GM12878 (cell line): Measurements from ENCODE around the gene NELFB. TPM values are rescaled to one million over a fixed set of nuclear protein-coding genes. Genes with fewer than 3 reads are reported as not detected.

Experiments
- ATAC-seq: fragments of 200-7000 bp; cut with Tn5 transposase; 3 replicates; pipeline ENCODE4 v1.9.1; 2020; ENCODE audit warnings: mild to moderate bottlenecking, moderate library complexity
- BruUV-seq: library from RNA; stranded (reverse); fragments of 400-500 nt; replicated peaks from 2 replicates; lab custom pipeline; 2021; lab: Mats Ljungman, UMichigan
- CTCF ChIA-PET: fragments of 300-600 bp; sonication (Branson Sonifier 250); formaldehyde crosslinking; extraction: SDS; loops from one replicate; lab custom pipeline; 2021; ENCODE audit warnings: inconsistent platforms; lab: Yijun Ruan, JAX
- POLR2A ChIA-PET: fragments of 350-600 bp; formaldehyde crosslinking; extraction: SDS; loops from one replicate; lab custom pipeline; 2021; ENCODE audit warnings: inconsistent platforms; lab: Charles Lee
- RAD21 ChIA-PET: fragments of 300-600 bp; sonication (Branson Sonifier 250); formaldehyde crosslinking; loops from one replicate; lab custom pipeline; 2023; ENCODE audit warnings: antibody characterized with exemption; ENCODE audit not compliant: unreplicated experiment; lab: Charles Lee
- SMC1A ChIA-PET: fragments of 300-600 bp; sonication (Branson Sonifier 250); formaldehyde crosslinking; loops from one replicate; lab custom pipeline; 2023; ENCODE audit not compliant: unreplicated experiment, uncharacterized antibody; lab: Charles Lee
- DNase-seq: peaks from one replicate; pipeline ENCODE4 v3.0.0-alpha.2; 2011; ENCODE audit warnings: low read depth, low spot score
- FAIRE-seq: peaks from 3 replicates; lab custom pipeline; 2011; peaks lifted over from hg19 to GRCh38; lab: Jason Lieb, UNC
- H2AFZ ChIP-seq: 2 replicates; pipeline ENCODE4 v1.6.0; 2011; ENCODE audit warnings: low read depth, low read length, control low read depth; ENCODE audit not compliant: control insufficient read depth
- H3K27ac ChIP-seq: 2 replicates; pipeline ENCODE4 v1.5.1; 2011; ENCODE audit warnings: control low read depth; ENCODE audit not compliant: control insufficient read depth, insufficient read depth
- H3K27me3 ChIP-seq, 2 experiments: replicated peaks in 1 of 2; 2 replicates each; pipeline versions ENCODE4 v1.6.0 to v1.6.1; 2011; ENCODE audit warnings: low read length in 1 of 2; ENCODE audit not compliant: control insufficient read depth in 2 of 2, insufficient read depth in 2 of 2
- H3K36me3 ChIP-seq, 2 experiments: 2 replicates each; pipeline ENCODE4 v1.5.1; 2011; ENCODE audit warnings: low read length in 1 of 2; ENCODE audit not compliant: control insufficient read depth in 2 of 2, insufficient read depth in 2 of 2
- H3K4me1 ChIP-seq: 2 replicates; pipeline ENCODE4 v1.6.1; 2011; ENCODE audit warnings: mild to moderate bottlenecking, low read length, moderate library complexity, mixed read lengths; ENCODE audit not compliant: control insufficient read depth, insufficient read depth
- H3K4me2 ChIP-seq: 2 replicates; pipeline ENCODE4 v1.6.0; 2011; ENCODE audit warnings: control low read depth; ENCODE audit not compliant: control insufficient read depth, insufficient read depth
- H3K4me3 ChIP-seq: fragments of 200-600 bp; sonication (generic); 2 replicates; pipeline ENCODE4 v1.5.1; 2016
- H3K79me2 ChIP-seq: 2 replicates; pipeline ENCODE4 v1.6.0; 2011; ENCODE audit warnings: low read length; ENCODE audit not compliant: control insufficient read depth, insufficient read depth
- H3K9ac ChIP-seq: 2 replicates; pipeline ENCODE4 v1.8.0; 2011; ENCODE audit warnings: low read length, control low read depth, mixed read lengths; ENCODE audit not compliant: control insufficient read depth, insufficient read depth
- H3K9me3 ChIP-seq: replicated peaks from 3 replicates; pipeline ENCODE4 v1.5.1; 2011; ENCODE audit warnings: mild to moderate bottlenecking, low read length; ENCODE audit not compliant: control insufficient read depth, insufficient read depth
- H4K20me1 ChIP-seq: 2 replicates; pipeline ENCODE4 v1.6.0; 2011; ENCODE audit not compliant: control insufficient read depth, insufficient read depth
- CTCF ChIP-seq, 3 experiments: IDR thresholded peaks in 2 of 3; conservative IDR thresholded peaks in 1 of 3; 2 replicates each; pipeline ENCODE4 v1.5.1; 2011; ENCODE audit warnings: low read depth in 3 of 3, low read length in 3 of 3, mild to moderate bottlenecking in 3 of 3, control low read depth in 2 of 3, moderate library complexity in 2 of 3, inconsistent platforms in 1 of 3, mixed read lengths in 1 of 3; ENCODE audit not compliant: control insufficient read depth in 2 of 3, insufficient read depth in 1 of 3; ENCODE audit errors: extremely low read depth in 1 of 3
- E2F8 ChIP-seq: fragments of 450-650 bp; IDR thresholded peaks from 2 replicates; pipeline ENCODE4 v1.6.1; 2018; ENCODE audit warnings: mild to moderate bottlenecking, low read depth, moderate library complexity; ENCODE audit not compliant: partially characterized antibody
- ELK1 ChIP-seq: IDR thresholded peaks from 2 replicates; pipeline ENCODE4 v1.6.1; 2012; ENCODE audit warnings: low read depth, low read length, improper control_type of control experiment
- EZH2 ChIP-seq: IDR thresholded peaks from 2 replicates; pipeline ENCODE4 v1.6.1; 2012; ENCODE audit warnings: low read depth, mild to moderate bottlenecking, control low read depth, inconsistent platforms, low read length, borderline replicate concordance; ENCODE audit not compliant: control insufficient read depth
- JUNB ChIP-seq: IDR thresholded peaks from 2 replicates; pipeline ENCODE4 v1.6.1; 2016; ENCODE audit warnings: antibody characterized with exemption, mild to moderate bottlenecking
- MAX ChIP-seq: IDR thresholded peaks from 2 replicates; pipeline ENCODE4 v1.6.1; 2012; ENCODE audit warnings: low read depth, low read length, improper control_type of control experiment
- MYB ChIP-seq: fragments of 150-350 bp; IDR thresholded peaks from 2 replicates; pipeline ENCODE4 v1.6.1; 2014; ENCODE audit warnings: mild to moderate bottlenecking, low read depth, low read length, borderline replicate concordance
- PAX8 ChIP-seq: fragments of 450-650 bp; IDR thresholded peaks from 2 replicates; pipeline ENCODE4 v1.6.1; 2017; ENCODE audit warnings: mild to moderate bottlenecking, moderate library complexity
- REST ChIP-seq: IDR thresholded peaks from 2 replicates; pipeline ENCODE4 v1.6.1; 2012; ENCODE audit warnings: mild to moderate bottlenecking, low read depth, low read length
- USF1 ChIP-seq: IDR thresholded peaks from 2 replicates; pipeline ENCODE4 v1.6.1; 2011; ENCODE audit warnings: borderline replicate concordance, low read depth, mild to moderate bottlenecking, moderate library complexity, mixed read lengths, low read length; ENCODE audit not compliant: insufficient read depth; ENCODE audit errors: extremely low read length
- WGBS: methylation state at CpG from one replicate; pipeline ENCODE4 v1.1.6; 2016; ENCODE audit warnings: low lambda C conversion rate; ENCODE audit not compliant: insufficient replicate concordance, insufficient coverage; ENCODE audit errors: missing lambda C conversion rate; 5-methylcytosine and 5-hydroxymethylcytosine counted together
- in situ Hi-C: fragments of 300-500 bp; cut with MboI; formaldehyde crosslinking; loops from 9 replicates; pipeline ENCODE4 v1.14.3; 2018; ENCODE audit warnings: mixed read lengths
- intact Hi-C: fragments of 100-400 bp; cut with micrococcal nuclease; formaldehyde crosslinking; loops from one replicate; pipeline ENCODE4 v1.14.2; 2022; ENCODE audit not compliant: unreplicated experiment
- polyA plus RNA-seq, 11 experiments: library from polyadenylated mRNA; depleted of rRNA in 4 of 11; unstranded in 6 of 11; stranded (reverse) in 5 of 11; fragments of >200 nt; fragmentation: Nextera tagmentation in 4 of 11; fragmentation: Illumina TruSeq in 1 of 11; extraction: Ambion mirVana in 4 of 11; extraction: Trizol in 1 of 11; gene quantifications; 1 replicate in 1 of 11; 2 replicates in 10 of 11; pipeline versions ENCODE4 v1.2.1 to v1.2.3, GENCODE V29; 2011 to 2016; ENCODE audit warnings: inconsistent platforms in 2 of 11, missing spikeins in 2 of 11, low read depth in 1 of 11
- total RNA-seq, 4 experiments: library from RNA; depleted of rRNA in 3 of 4; stranded (reverse); fragments of >200 nt in 3 of 4; fragmentation: Illumina TruSeq in 1 of 4; extraction: Trizol in 1 of 4; gene quantifications; 2 replicates each; pipeline versions ENCODE4 v1.2.1 to v1.2.3, GENCODE V29; 2013 to 2021

Gene NELFB
- total and polyA plus RNA-seq, 10 of the 15 experiments (the other 5 are each of a cell fraction or from before 2014, with no cell fraction given): 0.19 to 63.4 (median 30.9) TPM

GRCh38 chr9:137312852-137313325 lies 57.8 kb downstream of the NELFB start (continued):
- TF ChIP-seq E2F8 (no peak), EZH2 (no peak)

GRCh38 chr9:137313326-137313936 lies 58.3 kb downstream of the NELFB start:
- H3K27ac ChIP-seq: no peak overlapping the region
- no TSS peak for BruUV-seq
- ATAC-seq: no peak
- H3K4me1 ChIP-seq: no peaks in the 10 kb centered on the region
- RAD21 ChIA-PET: no interaction called here
- H3K79me2 ChIP-seq: no peaks in the 10 kb centered on the region
- no peaks in the 10 kb centered on the region for H4K20me1 ChIP-seq
- SMC1A ChIA-PET: no interaction called here
- no peak for FAIRE-seq
- POLR2A ChIA-PET: no interaction called here
- DNase-seq: no peak
- H3K4me3 ChIP-seq: no peak overlapping the region
- no peaks in the 10 kb centered on the region for H3K9me3 ChIP-seq
- H3K9ac ChIP-seq: no peak overlapping the region
- CTCF ChIA-PET: interaction anchor here (1.2 to 1.6 kb wide), 2 partner anchors 10 to 11 kb away, joined by 4 to 7 read pairs; partner anchors contain the start of gene NRARP
- WGBS: 49% methylated on average over 9 of the region's 9 CpGs
- intact Hi-C loops: no loop called here
- no peak overlapping the region for H2AFZ ChIP-seq
- in situ Hi-C loops: no loop called here
- H3K4me2 ChIP-seq: no peak overlapping the region
- no peaks in the 10 kb centered on the region for H3K36me3 ChIP-seq
- no peaks in the 10 kb centered on the region for H3K27me3 ChIP-seq
- TF ChIP-seq MAX (no peak), JUNB (no peak), MYB (no peak), REST (no peak), PAX8 (no peak), ELK1 (no peak), CTCF (IDR thresholded peaks at IDR 0.05 in 2 of 3, conservative IDR thresholded peaks at IDR 0.05 in 1 of 3; ENCODE audit: control insufficient read depth in 2 of 3, extremely low read depth in 1 of 3, insufficient read depth in 1 of 3, low read depth in 3 of 3, low read length in 3 of 3) (no peak), USF1 (no peak)
